NK-92 (cell line): ENCODE data around the gene UBE2J1.

ENCODE experiments used
- DNase-seq: peaks from one replicate; lab custom pipeline; 2025; ENCODE audit not compliant: unreplicated experiment; lab: John Stamatoyannopoulos, UW

The UBE2J1 gene

GRCh38 chr6:89291256-89291819 lies 61.2 kb downstream of the UBE2J1 start:
- DNase-seq, result no peak

DNA sequence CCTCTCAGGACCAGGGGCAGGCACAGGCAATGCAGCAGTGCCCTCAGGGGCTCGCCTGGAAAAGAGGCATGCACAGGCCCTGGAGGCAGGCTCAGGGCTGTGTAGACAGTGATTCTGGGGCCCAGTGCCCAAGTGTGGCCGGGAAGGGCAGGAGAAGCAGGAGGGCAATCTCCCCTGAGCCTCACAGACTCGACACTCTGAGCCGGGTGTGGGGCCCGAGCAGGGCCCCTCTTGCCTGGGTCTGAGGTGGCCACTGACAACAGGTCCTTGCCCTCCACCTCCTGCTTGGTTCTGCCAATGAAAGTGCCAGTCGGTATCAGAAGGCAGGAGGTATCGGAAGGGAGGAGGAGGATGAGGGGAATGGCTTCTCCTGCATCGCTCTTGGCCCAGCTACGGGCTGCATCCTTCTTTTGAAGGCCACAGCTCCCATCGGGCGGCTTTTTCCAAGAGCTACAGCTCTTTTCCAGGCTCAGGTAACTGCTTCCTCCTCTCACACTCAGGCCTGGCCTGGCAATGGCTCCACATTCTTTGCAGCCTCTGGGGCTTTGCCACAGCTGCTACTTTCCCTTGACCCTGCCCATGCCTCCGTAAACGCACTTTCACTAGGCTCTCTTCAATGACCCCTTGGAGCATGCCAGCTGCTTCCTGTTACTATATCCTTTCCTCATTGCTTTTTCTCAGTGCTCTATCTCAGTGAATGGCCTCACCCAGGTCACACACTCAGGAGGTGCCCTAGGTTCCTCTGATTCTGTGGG lies 61.9 kb downstream of the UBE2J1 start:
- no peak for DNase-seq

DNA sequence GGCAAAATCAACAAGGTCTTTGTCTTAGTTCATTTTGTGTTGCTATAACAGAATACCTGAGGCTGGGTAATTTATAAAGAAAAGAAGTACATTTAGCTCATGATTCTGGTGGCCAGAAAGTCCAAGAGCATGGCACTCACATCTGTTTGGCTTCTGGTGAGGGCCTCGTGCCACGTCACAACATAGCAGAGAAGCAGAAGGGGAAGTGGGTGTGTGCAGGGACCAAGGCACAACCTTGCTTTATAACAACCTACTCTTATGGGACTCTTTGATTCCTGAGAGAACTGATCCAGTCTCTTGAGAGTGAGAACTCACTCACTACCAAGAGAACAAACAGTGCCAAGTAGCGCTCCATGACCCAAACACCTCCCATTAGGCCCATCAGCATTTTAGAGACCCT lies 62.8 kb downstream of the UBE2J1 start:
- no peak for DNase-seq

GRCh38 chr6:89287351-89288028 lies 65.0 kb downstream of the UBE2J1 start:
- no peak for DNase-seq

GRCh38 chr6:89286516-89286915 lies 66.0 kb downstream of the UBE2J1 start:
- no peak for DNase-seq

DNA sequence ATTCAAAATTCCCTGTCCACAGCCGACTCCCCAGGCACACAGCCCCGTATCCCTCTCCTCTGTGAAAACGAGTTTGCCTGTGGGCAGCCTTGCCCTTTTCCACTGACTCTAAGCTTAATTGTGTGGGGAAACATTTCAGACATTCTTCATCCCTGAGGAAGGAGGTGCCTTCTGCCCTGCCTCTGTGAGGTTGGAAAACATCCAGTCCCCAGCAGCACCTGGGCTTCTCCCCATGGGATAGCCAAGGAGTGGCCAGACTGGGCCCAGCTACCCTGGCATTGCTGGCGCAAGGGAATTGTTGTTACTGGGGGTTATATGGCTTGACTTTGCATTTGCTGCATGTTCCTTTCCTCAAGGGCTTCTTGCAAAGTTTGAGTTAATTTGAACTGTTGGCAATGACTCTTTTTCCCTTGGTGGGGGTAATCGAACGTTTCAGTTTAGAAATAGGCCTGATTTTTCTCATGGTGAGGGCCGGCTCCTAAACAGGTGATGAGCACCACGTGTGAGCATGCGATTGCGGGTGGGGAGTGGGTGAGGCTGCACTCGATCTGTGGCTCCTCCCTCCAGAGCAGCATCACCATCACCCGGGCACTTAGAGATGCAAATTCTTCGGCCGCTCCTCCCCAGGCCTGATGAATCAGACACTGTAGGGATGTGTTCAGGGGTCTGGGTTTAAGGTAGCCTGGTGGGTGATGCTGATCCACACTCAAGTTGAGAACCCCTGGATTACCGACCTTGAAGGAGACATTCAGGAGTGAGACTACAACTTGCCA lies 67.4 kb downstream of the UBE2J1 start:
- DNase-seq, result no peak

DNA sequence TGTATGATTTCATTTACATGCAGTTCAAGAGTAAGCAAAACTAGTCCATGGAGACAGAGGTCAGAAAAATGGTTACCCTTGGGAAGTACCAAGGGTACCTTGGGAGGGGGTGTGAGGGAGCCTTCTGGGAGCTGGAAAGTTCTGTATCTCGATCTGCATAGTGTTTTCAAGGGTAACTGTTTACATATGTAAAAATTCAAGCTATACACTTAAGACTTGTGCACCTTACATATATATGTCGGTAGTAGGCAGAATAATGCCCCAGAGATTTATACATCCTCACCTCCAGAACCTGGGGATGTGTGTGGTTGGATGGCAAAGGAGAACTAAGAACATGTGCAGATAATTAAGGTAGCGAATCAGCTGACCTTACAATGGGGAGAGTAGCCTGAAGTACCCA lies 68.4 kb downstream of the UBE2J1 start:
- no peak for DNase-seq

GRCh38 chr6:89282749-89283148 lies 69.8 kb downstream of the UBE2J1 start:
- DNase-seq, result no peak

GRCh38 chr6:89281779-89282246 lies 70.7 kb downstream of the UBE2J1 start:
- DNase-seq, result no peak

DNA sequence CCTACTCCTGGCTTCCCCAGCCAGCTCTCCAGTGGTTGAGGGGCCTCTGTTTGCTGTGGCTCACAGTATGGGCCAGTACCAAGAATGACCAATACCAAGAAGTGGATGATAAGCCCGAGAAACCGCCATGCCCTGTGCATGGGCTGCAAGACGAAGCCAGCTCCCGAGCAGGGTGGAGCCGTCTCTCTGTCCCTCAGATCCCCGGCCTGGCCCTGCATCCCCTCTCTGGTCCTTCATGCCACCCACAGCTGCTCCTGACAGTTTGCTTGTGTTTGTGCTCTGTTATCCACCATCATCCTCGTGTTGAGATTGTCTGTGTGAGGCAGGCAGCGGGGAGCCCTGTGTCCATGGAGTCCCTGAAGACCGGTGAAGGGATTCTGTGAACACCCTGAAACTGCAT lies 73.6 kb downstream of the UBE2J1 start:
- no peak for DNase-seq
